ENCODE measurements around the gene UBL7. TPM values are rescaled to one million over a fixed set of nuclear protein-coding genes. Genes with fewer than 3 reads are reported as not detected.

UBL7 gene
- total and polyA plus RNA-seq, 4 donors, result 12.7 to 19.5 (median 18.2) TPM

- DNase-seq (ENCODE audit: low spot score), result peak; percentile 99
- TF ChIP-seq SP1 (IDR thresholded peaks at IDR 0.05) (no peak), HNF4G (IDR thresholded peaks at IDR 0.05) (no peak), GABPA (IDR thresholded peaks at IDR 0.05 in 1 of 2, conservative IDR thresholded peaks at IDR 0.05 in 1 of 2) (no peak), REST (IDR thresholded peaks at IDR 0.05) (no peak), FOXA1 (IDR thresholded peaks at IDR 0.05) (no peak), YY1 (IDR thresholded peaks at IDR 0.05) (no peak), HNF4A (conservative IDR thresholded peaks at IDR 0.05) (no peak), EGR1 (IDR thresholded peaks at IDR 0.05; ENCODE audit: low read depth in 2 of 2) (no peak)
- TF ChIP-seq, protein P1, sequence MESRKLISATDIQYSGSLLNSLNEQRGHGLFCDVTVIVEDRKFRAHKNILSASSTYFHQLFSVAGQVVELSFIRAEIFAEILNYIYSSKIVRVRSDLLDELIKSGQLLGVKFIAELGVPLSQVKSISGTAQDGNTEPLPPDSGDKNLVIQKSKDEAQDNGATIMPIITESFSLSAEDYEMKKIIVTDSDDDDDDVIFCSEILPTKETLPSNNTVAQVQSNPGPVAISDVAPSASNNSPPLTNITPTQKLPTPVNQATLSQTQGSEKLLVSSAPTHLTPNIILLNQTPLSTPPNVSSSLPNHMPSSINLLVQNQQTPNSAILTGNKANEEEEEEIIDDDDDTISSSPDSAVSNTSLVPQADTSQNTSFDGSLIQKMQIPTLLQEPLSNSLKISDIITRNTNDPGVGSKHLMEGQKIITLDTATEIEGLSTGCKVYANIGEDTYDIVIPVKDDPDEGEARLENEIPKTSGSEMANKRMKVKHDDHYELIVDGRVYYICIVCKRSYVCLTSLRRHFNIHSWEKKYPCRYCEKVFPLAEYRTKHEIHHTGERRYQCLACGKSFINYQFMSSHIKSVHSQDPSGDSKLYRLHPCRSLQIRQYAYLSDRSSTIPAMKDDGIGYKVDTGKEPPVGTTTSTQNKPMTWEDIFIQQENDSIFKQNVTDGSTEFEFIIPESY (IDR thresholded peaks at IDR 0.05), result no peak
- TF ChIP-seq, protein P2, sequence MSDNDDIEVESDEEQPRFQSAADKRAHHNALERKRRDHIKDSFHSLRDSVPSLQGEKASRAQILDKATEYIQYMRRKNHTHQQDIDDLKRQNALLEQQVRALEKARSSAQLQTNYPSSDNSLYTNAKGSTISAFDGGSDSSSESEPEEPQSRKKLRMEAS (IDR thresholded peaks at IDR 0.05), result no peak
- no peaks in the 10 kb centered on the region for H3K27me3 ChIP-seq (ENCODE audit: control insufficient read depth in 4 of 4, insufficient read depth in 4 of 4, low read length in 3 of 4)
- H3K27ac ChIP-seq (ENCODE audit: low read depth in 1 of 2, low read length in 2 of 2), result peak within 1 kb of the TSS; percentile 16 to 57
- H3K4me1 ChIP-seq (ENCODE audit: control insufficient read depth in 4 of 4, insufficient read depth in 4 of 4, low read length in 3 of 4), result peaks cover 2 to 15% (median 4%) of the 10 kb centered on the region in 4 donors
- WGBS, result 5% methylated on average over 75 of the region's 75 CpGs
- no peaks in the 10 kb centered on the region for H3K9me3 ChIP-seq (ENCODE audit: control insufficient read depth in 4 of 4, low read length in 3 of 4)
- peak within 1 kb of the TSS in 1 of 2 donors; percentile 31 for H3K9ac ChIP-seq (ENCODE audit: low read depth in 1 of 2, low read length in 2 of 2)
- H3K4me3 ChIP-seq (ENCODE audit: low read depth in 1 of 3, low read length in 3 of 3), result peak within 1 kb of the TSS in 2 of 3 donors; percentile 66 to 76
- no peaks in the 10 kb centered on the region for H3K36me3 ChIP-seq (ENCODE audit: control insufficient read depth in 4 of 4, insufficient read depth in 3 of 4, low read depth in 1 of 4, low read length in 3 of 4)
Measured at GRCh38 chr15:74433592-74434262, 27.2 kb downstream of the UBL7 start, which contains the start of gene SEMA7A. SEMA7A (minus strand) TSS chr15:74433958; CDS start chr15:74433918, 40 bp downstream.

GRCh38 chr15:74432968-74433591, 27.9 kb downstream of the UBL7 start:
- peak overlapping the region in 1 of 2 donors; percentile 16 for H3K27ac ChIP-seq (ENCODE audit: low read depth in 1 of 2, low read length in 2 of 2)
- DNase-seq (ENCODE audit: low spot score), result no peak
- H3K9me3 ChIP-seq (ENCODE audit: control insufficient read depth in 4 of 4, low read length in 3 of 4), result no peaks in the 10 kb centered on the region
- H3K36me3 ChIP-seq (ENCODE audit: control insufficient read depth in 4 of 4, insufficient read depth in 3 of 4, low read depth in 1 of 4, low read length in 3 of 4), result no peaks in the 10 kb centered on the region
- peaks cover 2 to 15% (median 4%) of the 10 kb centered on the region in 4 donors for H3K4me1 ChIP-seq (ENCODE audit: control insufficient read depth in 4 of 4, insufficient read depth in 4 of 4, low read length in 3 of 4)
- H3K27me3 ChIP-seq (ENCODE audit: control insufficient read depth in 4 of 4, insufficient read depth in 4 of 4, low read length in 3 of 4), result no peaks in the 10 kb centered on the region
- peak overlapping the region in 1 of 2 donors; percentile 31 for H3K9ac ChIP-seq (ENCODE audit: low read depth in 1 of 2, low read length in 2 of 2)
- H3K4me3 ChIP-seq (ENCODE audit: low read depth in 1 of 3, low read length in 3 of 3), result peak overlapping the region in 2 of 3 donors; percentile 66 to 76
- WGBS, result 2% methylated on average over 64 of the region's 64 CpGs
- TF ChIP-seq FOXA2 (IDR thresholded peaks at IDR 0.05), result no peak
- no peak for TF ChIP-seq HNF4G (IDR thresholded peaks at IDR 0.05)
- TF ChIP-seq SP1 (IDR thresholded peaks at IDR 0.05), result no peak
- TF ChIP-seq TAF1 (conservative IDR thresholded peaks at IDR 0.05), result no peak
- TF ChIP-seq RXRA (IDR thresholded peaks at IDR 0.05), result no peak
- no peak for TF ChIP-seq CTCF (IDR thresholded peaks at IDR 0.05; ENCODE audit: low read depth, low read length, missing input control)
- TF ChIP-seq, protein P2 (IDR thresholded peaks at IDR 0.05), result no peak
- no peak for TF ChIP-seq YY1 (IDR thresholded peaks at IDR 0.05)
- TF ChIP-seq NR2F2 (IDR thresholded peaks at IDR 0.05), result no peak
- TF ChIP-seq HNF4A (conservative IDR thresholded peaks at IDR 0.05), result no peak
- TF ChIP-seq, protein P1 (IDR thresholded peaks at IDR 0.05), result no peak
- TF ChIP-seq JUND (IDR thresholded peaks at IDR 0.05), result no peak
- TF ChIP-seq GABPA (IDR thresholded peaks at IDR 0.05 in 1 of 2, conservative IDR thresholded peaks at IDR 0.05 in 1 of 2), result no peak
- TF ChIP-seq ATF3 (IDR thresholded peaks at IDR 0.05), result no peak
